HG03342 (cell line): ENCODE data around the gene SOWAHB.
"Not testable (repeated sequence)": the region's sequence is repeated elsewhere in the genome, so short reads cannot be mapped to it uniquely, and the experiment has no call there.

Experiments
- ATAC-seq: cut with Tn5 transposase; IDR thresholded peaks from one replicate; pipeline ENCODE4 v1.9.1; 2021; ENCODE audit warnings: mild to moderate bottlenecking, moderate library complexity; ENCODE audit not compliant: unreplicated experiment

Gene SOWAHB

DNA sequence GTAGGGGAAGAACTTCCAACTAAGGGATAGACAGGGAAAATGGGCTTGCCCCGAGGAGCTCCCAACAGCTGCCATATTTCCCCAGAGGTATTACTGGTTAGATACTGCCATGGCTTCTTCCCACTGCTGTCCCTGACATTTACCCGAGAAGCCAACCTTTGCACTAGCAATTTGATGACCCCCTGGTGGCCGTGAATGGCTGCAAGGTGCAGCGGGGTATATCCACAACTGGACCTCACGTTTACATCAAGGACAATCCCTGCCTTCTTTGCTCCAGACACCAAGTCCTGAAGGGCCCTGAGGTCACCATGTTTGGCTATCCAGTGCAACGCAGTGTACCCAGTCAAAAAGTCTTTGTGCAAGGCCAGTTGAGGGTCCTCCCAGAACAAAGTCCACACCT is 2.3 kb downstream of the SOWAHB start:
- no peak for ATAC-seq

DNA sequence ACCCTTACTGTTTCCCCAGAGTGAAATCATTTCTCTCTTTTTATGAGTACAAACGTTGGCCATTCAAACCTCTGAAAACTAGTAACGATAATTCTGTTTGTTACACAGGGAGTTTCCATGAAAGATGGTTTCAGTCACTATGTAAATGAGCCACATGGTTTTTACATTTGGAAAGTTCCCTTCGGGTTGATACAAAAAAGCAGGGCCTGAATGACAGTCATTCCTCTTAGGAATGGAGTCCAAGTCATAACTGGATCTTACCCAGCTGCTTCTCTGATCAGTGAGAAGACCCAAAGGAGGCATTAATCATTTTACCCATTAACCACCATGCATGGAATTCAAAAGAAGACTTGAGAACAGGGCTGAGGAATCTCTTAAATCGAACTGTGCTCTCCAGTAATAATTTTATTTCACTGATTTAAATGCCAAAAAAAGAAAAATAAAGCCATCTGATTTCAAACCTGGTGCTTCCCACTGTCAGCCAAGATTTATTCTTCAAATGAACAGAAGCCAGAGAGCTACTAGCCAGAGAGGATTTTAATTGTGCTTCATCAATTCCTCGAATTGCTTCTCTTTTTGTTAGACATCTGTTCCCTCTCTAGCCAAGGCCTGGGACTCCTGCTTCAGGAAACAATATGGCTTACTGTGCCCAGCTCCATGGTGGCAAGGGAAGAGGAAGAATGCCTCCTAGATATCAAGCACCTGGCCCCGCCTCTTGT is 3.2 kb downstream of the SOWAHB start:
- no peak for ATAC-seq

DNA sequence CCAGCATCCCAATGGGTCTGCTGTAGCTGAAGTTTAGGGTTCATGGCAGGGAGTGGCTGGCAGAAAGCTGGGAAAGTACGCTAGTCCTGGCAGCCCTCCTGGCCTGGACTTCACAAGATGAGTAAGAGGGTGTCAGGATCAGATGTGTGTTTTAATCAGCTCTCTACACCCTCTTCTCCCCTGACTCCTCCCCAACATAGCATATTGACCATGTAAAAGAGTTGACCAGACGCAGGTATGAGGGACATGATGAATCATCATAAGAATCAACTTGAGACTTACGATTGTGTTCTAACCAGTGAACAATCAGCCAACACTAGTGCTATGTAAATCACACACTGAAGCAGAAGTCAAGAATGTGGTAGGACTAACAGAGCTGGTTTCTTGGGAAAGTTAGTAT is 5.3 kb downstream of the SOWAHB start:
- ATAC-seq, result no peak

GRCh38 chr4:76892001-76892400 is 5.9 kb downstream of the SOWAHB start:
- ATAC-seq, result no peak

DNA sequence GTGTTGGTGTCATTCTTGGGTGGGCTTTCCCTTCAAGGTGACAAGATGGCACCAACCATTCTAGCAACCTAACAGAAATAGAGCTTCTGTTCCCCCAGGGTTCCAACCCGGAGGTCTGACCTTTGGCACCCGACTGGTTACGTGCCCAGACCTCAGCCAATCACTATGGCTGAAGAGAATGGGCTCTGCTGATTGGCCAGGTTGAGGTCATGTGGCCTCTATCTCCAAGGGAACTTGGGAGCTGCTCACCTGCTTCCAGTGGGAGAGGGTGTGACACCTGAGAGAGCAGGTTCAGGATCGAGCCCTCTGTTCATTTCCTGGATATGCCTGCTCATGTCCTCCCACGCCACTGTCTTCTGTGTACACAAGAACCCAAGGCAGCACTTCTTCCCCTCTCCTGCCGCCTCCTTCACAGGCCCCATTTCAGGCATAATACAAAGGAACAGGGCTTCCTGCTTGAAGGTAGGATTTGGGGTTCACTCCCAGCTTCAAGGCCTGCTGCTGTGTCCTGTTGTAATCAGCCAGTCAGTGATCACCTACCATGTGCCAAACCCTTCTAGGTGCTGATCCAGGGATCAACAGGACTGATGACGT is 11.0 kb downstream of the SOWAHB start:
- no peak for ATAC-seq

DNA sequence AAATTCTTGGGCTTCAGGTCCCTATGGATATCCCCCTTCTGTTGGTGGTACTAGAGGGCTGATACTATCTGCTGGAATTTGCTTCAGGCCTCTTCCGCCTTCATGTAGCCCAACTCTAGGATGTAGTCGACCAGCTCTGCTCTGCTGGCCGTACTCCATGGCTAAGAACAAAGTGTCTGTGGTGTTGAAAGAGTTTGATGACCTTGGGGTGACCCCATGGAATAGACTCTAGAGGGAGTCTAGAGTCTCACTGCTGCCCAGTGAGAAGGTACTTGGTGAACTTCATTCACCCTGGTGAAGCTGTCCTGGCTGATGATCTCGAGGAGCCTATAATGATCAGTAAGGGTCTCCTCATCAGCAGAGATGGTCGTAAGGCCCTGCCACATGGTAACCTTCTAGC is 11.7 kb downstream of the SOWAHB start:
- no peak for ATAC-seq

- ATAC-seq, result no peak
These were observed 14.8 kb downstream of the SOWAHB start for GRCh38 chr4:76883147-76883546.

- no peak for ATAC-seq
These were observed 15.3 kb downstream of the SOWAHB start for GRCh38 chr4:76882630-76883029.

DNA sequence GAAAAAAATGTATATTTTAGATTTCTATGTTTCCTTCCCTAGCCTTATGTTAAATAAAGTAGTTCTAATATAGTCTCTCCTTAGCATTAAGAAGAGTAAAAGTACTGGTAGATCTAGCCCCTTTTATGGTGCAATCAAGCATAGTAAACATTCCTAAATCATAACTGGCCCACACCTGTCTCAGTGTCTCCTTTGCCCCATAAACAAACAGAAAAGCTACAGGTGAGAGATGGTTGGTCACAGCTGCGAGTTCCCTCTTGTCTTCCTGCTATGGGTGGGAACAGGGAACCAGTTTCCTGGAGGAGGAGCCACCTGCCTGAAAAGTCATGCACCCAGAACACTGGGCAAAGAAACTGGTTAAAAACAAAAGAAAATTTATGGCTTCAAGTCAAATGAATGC is 16.6 kb downstream of the SOWAHB start:
- no peak for ATAC-seq

- ATAC-seq, result no peak
These were observed 18.1 kb downstream of the SOWAHB start for GRCh38 chr4:76879731-76880364.

DNA sequence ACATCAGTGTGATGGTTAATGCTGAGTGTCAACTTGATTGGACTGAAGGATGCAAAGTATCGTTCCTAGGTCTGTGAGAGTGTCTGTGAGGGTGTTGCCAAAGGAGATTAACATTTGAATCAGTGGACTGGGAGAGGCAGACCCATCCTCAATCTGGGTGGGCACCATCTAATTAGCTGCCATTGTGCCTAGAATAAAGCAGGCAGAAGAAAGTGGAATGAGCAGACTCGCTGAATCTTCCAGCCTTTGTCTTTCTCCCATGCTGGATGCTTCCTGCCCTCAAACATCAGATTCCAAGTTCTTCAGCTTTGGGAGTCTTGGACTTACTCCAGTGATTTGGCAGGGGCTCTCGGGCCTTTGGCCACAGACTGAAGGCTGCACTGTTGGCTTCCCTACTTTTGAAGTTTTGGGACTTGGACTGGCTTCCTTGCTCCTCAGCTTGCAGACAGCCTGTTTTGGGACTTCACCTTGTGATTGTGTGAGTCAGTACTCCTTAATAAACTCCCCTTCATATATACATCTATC is 19.2 kb downstream of the SOWAHB start:
- ATAC-seq, result not testable (repeated sequence)

GRCh38 chr4:76874176-76874575 is 23.8 kb downstream of the SOWAHB start:
- ATAC-seq, result no peak

DNA sequence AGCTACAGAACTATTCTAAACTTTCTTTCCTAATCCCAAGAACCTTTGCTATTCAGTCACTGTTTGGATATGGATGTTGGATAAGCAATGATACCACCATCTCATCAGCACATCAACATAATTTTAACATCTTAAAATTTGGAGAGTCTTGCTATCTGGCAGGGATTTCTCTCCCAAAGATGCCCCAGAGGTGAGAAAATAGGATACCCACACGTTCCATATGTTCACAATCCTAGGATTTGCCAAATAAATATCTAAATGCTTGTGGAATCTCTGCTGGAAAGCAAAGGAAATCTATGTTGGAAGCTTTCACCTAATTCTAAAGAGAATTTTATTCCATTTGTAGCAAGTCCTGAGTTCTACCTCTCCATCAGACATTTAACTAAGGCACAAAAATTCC is 24.4 kb downstream of the SOWAHB start:
- ATAC-seq, result no peak

DNA sequence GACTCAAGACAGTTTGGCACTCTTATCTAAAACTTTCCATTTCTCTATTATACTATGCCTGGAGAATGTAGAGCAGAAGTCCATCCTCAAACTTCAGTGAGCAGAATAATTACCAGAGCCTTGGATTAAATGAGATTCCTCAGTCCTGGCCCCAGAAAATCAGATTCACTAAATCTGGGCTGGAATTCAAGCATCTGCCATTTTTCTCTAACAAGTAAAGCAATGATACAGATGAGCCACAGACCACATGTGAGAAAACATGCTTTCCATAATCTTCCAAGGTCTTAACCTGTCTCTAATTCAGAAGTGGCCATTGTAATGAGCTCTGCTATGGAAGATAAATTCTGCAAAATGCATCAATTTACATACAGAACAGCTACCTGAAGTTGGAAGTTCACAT is 25.4 kb downstream of the SOWAHB start:
- no peak for ATAC-seq

DNA sequence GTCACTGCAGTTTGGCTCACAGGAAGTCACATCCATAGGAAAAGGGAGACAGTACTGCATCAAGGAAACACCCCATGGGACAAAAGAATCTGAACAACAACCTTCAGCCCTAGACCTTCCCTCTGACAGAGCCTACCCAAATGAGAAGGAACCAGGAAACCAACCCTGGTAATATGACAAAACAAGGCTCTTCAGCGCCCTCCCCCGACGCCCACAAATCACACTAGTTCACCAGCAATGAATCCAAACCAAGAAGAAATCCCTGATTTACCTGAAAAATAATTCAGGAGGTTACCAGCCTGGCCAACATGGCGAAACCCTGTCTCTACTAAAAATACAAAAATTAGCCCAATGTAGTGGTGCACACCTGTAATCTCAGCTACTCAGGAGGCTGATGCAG is 29.2 kb downstream of the SOWAHB start:
- ATAC-seq, result not testable (repeated sequence)

- ATAC-seq, result no peak
These were observed 29.9 kb downstream of the SOWAHB start for GRCh38 chr4:76867880-76868655.

DNA sequence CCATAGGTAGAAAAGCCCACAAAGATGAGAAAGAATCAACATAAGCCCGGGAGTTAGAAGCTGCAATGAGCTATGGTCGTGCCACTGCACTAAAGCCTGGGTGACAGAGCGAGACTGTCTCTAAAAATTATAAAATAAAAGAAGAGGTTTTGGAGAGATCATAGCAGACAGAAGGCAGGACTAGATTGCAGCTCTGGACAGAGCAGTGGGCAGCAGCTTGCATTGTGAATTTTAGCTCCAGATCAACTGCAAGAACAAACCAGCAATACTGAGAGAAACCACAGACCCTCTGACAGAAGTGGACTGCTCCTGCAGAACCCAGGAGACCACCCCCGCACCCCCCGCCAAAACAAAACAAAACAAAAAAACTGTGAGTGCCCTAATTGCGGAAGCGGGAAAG is 30.6 kb downstream of the SOWAHB start:
- ATAC-seq, result no peak

- ATAC-seq, result no peak
These were observed 31.3 kb downstream of the SOWAHB start for GRCh38 chr4:76866641-76867040.

- ATAC-seq, result no peak
These were observed 39.6 kb downstream of the SOWAHB start for GRCh38 chr4:76858319-76858718.

- no peak for ATAC-seq
These were observed 40.9 kb downstream of the SOWAHB start for GRCh38 chr4:76857074-76857409.

DNA sequence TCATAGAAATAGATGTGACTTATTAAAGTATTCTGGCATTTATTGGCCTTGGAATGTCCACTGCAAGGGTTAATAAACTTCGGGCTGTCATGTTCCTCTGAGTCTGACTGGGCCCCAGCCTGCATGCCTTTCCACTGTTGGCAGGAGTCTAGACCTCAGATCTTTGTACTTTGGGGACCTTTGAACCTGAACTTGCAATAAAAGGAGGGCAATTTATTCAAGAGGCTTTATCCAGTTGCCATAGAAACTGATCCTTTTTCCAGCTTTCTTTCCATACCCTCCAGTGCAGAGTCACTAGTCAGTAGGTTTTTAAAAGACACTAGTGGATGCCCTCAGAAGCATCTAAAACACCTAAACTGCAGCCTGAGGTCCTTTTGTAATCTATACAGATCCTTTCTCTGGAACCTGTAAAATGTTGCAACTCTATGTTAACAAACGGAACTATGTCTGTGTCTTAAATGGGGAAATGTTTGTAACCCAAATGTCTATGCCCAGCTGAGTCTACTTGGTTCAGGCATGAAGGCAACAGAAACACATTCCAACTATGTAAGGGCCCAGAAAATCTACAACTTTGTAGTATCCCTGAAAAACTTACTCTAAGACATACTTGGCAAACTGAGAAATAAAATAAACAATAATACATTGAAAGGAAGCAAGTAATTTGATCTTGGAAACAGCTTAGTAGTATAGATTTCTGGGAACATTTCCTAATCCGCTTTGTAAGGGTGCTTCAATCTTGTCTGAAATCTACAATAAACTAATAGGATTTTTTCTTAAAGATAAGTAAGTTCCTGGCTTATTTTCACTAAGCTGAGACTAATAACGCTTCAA is 41.5 kb downstream of the SOWAHB start:
- no peak for ATAC-seq
